Peyer's patch (tissue), 4 donors: Measurements from ENCODE around the gene ST6GAL1.

Experiments used
- CTCF ChIP-seq, 6 experiments: fragments of 450-650 bp in 4 of 6; fragments of 200-600 bp in 2 of 6; sonication (generic) in 1 of 6; IDR thresholded peaks; one replicate each; pipeline ENCODE4 v1.5.1; 2017 to 2019; ENCODE audit warnings: antibody characterized with exemption in 6 of 6, mild to moderate bottlenecking in 3 of 6, moderate library complexity in 1 of 6
- POLR2A ChIP-seq, 2 donors: fragments of 450-650 bp; IDR thresholded peaks; one replicate each; pipeline ENCODE4 v1.5.1; 2017; ENCODE audit warnings: antibody characterized with exemption in 2 of 2, mild to moderate bottlenecking in 2 of 2, moderate library complexity in 2 of 2

- TF ChIP-seq CTCF (IDR thresholded peaks at IDR 0.05) (no peak), POLR2A (IDR thresholded peaks at IDR 0.05) (no peak)
These were observed 10.6 kb downstream of the ST6GAL1 start for GRCh38 chr3:186940967-186941366.
